Adipose tissue (tissue), 3 donors: ENCODE results near the gene IWS1. TPM values are rescaled to one million over a fixed set of nuclear protein-coding genes. Genes with fewer than 3 reads are reported as not detected.

Source experiments
- H3K27ac ChIP-seq: one replicate; pipeline ENCODE4 v1.5.1; 2013; ENCODE audit warnings: low read depth, low read length
- WGBS, 3 donors: extraction: QIAGEN DNeasy Blood & Tissue Kit; methylation state at CpG; one replicate each; pipeline ENCODE4 v1.1.7; 2013; 5-methylcytosine and 5-hydroxymethylcytosine counted together
- polyA plus RNA-seq, 3 donors: library from polyadenylated mRNA; stranded (reverse); fragments of 200-250 nt; gene quantifications; one replicate each; pipeline ENCODE4 v1.2.3, GENCODE V29; 2013
- donor health status: healthy with polysubstance abuse.
- donor health status: Bipolar disorder and iron deficiency.
- donor health status: healthy.

Gene IWS1
- polyA plus RNA-seq, 3 donors = 9.5 to 30.4 (median 24.8) TPM

- 87 to 96% (median 93%) methylated on average over 4 of the region's 4 CpGs for WGBS, 3 donors
- no peak overlapping the region for H3K27ac ChIP-seq
These were observed 76.4 kb downstream of the IWS1 start for GRCh38 chr2:127449898-127450297.

GRCh38 chr2:127449414-127449813 is 76.9 kb downstream of the IWS1 start:
- no peak overlapping the region for H3K27ac ChIP-seq
- WGBS, 3 donors = 88 to 92% (median 90%) methylated on average over 4 of the region's 4 CpGs

- H3K27ac ChIP-seq = no peak overlapping the region
- 92 to 100% (median 98%) methylated on average over 2 of the region's 2 CpGs for WGBS, 3 donors
These were observed 77.8 kb downstream of the IWS1 start for GRCh38 chr2:127448526-127448925.

GRCh38 chr2:127439343-127439742 is 86.9 kb downstream of the IWS1 start:
- no peak overlapping the region for H3K27ac ChIP-seq
- WGBS, 3 donors = 86 to 95% (median 86%) methylated on average over 5 of the region's 5 CpGs

- 66 to 86% (median 85%) methylated on average over 13 of the region's 13 CpGs for WGBS, 3 donors
- H3K27ac ChIP-seq = no peak overlapping the region
These were observed 88.2 kb downstream of the IWS1 start for GRCh38 chr2:127437781-127438726.

DNA sequence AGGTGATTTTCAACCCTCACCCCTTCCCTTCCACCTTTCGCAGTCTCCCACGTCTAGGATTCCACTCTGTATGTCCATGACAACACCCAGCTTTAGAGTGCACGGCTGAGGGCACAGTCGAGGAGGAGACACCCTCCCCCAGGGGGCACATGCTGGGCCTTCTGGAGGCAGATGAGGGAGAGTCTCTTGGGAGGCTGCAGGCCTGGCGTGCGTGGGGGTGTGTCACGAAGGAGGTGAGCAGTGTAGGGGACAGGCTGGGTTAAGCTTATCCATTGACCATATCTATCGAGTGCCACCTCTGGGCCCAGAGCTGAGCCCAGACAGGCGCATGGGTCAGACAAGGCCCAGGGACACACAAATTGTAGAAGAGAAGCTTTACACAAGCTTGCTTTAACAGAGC is 89.2 kb downstream of the IWS1 start:
- no peak overlapping the region for H3K27ac ChIP-seq
- WGBS, 3 donors = 89 to 91% (median 90%) methylated on average over 9 of the region's 9 CpGs

GRCh38 chr2:127434515-127434914 is 91.8 kb downstream of the IWS1 start:
- H3K27ac ChIP-seq = no peak overlapping the region
- WGBS, 3 donors = 77 to 94% (median 90%) methylated on average over 6 of the region's 6 CpGs

DNA sequence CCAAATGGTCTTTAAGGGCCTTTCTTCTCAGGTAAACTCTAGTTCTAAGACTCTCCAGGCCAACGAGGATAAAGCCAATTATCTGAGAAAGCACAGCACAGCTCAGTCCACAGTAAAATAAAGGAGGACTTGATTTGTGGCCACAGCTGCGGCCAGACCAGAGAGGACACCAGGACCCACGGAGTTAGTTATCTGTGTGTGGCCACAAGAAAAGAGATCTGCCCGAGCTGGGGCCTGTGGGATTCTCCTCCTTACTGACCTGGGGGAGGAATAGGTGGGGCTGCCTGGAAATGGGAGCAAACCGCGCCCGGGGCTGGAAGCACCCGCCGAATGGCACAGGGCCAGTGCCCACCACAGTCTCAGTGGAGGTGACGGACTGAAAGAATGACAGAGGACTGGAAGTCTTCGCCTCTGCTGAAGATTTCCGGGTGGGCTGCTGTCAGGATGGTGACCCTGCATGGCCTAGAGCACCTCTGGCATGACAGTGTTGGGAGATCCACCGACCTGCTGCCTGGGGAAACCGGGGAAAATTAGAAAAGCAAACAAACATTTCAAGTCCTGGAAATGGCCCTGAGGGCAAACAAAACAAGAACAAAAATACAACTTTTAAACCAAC is 94.8 kb downstream of the IWS1 start:
- H3K27ac ChIP-seq = no peak overlapping the region
- 78 to 84% (median 80%) methylated on average over 14 of the region's 14 CpGs for WGBS, 3 donors

Other genes with a start within 250 kb of the IWS1 start
- 10 to 100 TPM; 16.4 to 30.7 (median 27.4) TPM for gene ERCC3, start 232.3 kb downstream of the IWS1 start, polyA plus RNA-seq
- gene MAP3K2, start 138.5 kb downstream of the IWS1 start, polyA plus RNA-seq = 1 to 10 TPM; 4.0 to 8.7 (median 8.3) TPM
- under 1 TPM in 2 of 3 donors, not detected in 1; 0.12 to 0.22 TPM for gene PROC, start 108.1 kb downstream of the IWS1 start, polyA plus RNA-seq
- 1 to 10 TPM in 2 of 3 donors, under 1 TPM in 1; 0.40 to 2.2 (median 2.1) TPM for gene MYO7B, start 9.2 kb upstream of the IWS1 start, polyA plus RNA-seq
- gene GPR17, start 119.7 kb upstream of the IWS1 start, polyA plus RNA-seq = 1 to 10 TPM in 2 of 3 donors, under 1 TPM in 1; 0.10 to 2.4 (median 1.8) TPM
- 100 to 1,000 TPM in 1 of 3 donors, 10 to 100 TPM in 1, 1 to 10 TPM in 1; 8.5 to 282 (median 64.9) TPM for gene LIMS2, start 149.0 kb upstream of the IWS1 start, polyA plus RNA-seq
- 1 to 10 TPM; 2.8 to 4.8 (median 3.6) TPM for gene SFT2D3, start 175.0 kb upstream of the IWS1 start, polyA plus RNA-seq